ENCODE results near the gene SKIDA1. TPM values are rescaled to one million over a fixed set of nuclear protein-coding genes. Genes with fewer than 3 reads are reported as not detected.

SKIDA1 gene
- total RNA-seq, 6 donors from 2014 or later, result under 0.01 to 1.6 (median 0.86) TPM

DNA sequence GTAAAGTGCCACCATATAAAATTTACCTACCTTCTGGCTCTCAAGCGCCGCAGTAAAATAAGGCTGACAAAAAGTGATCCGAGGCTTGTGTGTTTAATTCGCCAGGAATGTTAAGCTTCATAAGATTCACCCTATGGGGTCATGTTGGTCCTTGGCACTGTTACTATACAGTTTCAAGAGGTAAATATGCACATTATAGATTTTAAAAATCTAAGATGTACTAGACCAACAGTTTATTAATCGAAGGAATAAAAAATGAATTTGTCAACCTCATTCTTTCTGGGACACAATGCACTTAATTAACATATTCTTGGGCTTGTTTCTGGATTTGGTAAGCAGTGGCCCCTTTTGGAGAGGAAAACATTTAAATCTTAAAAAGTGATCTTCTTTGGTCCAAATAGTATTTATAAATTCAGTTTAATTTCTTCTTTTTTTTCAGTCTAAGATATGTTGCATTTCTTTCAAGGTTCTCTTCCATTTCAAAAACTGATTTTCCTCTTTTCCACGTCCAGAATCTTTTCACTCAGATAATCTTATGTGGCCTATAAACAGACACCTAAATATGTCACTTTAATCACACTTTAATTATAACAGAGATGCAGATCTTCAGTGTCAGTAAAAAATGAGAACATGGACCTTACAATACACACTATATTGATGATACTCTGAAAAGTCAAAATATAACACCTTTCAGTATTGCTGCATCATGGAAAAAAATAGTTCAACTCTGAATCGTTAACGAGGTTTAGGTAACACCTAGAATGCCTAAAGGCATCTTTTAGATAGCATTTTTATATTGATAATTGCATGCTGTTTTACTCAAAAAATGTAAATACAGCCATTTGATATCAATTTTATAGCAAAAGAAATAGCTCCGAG, 3.8 kb upstream of the SKIDA1 start:
- no peak overlapping the region for H3K4me3 ChIP-seq

GRCh38 chr10:21528236-21529031, 3.0 kb upstream of the SKIDA1 start:
- 61% methylated on average over 8 of the region's 8 CpGs for WGBS, 2 donors
- no peaks in the 10 kb centered on the region for H3K36me3 ChIP-seq
- DNase-seq (no peak), ATAC-seq (ENCODE audit: low FRiP score in 2 of 2) (no peak)
- no peaks in the 10 kb centered on the region for H3K9me3 ChIP-seq
- peak overlapping the region; percentile 97 to 99 (median 98) for H3K27ac ChIP-seq
- H3K4me3 ChIP-seq, result peak overlapping the region in 3 of 4 donors; percentile 55 to 79 (median 71)
- H3K4me1 ChIP-seq, result peaks cover 7 to 15% (median 9%) of the 10 kb centered on the region in 4 donors
- TF ChIP-seq POLR2A (IDR thresholded peaks at IDR 0.05) (no peak), POLR2AphosphoS5 (IDR thresholded peaks at IDR 0.05) (no peak), EP300 (IDR thresholded peaks at IDR 0.05) (no peak), CTCF (IDR thresholded peaks at IDR 0.05) (no peak)
- no peaks in the 10 kb centered on the region for H3K27me3 ChIP-seq

More for the DNA sequence above, 3.8 kb upstream of the SKIDA1 start:
- Histone ChIP-seq H3K9me3 (no peaks in the 10 kb centered on the region), H3K4me1 (peaks cover 7 to 15% (median 9%) of the 10 kb centered on the region in 4 donors), H3K27me3 (no peaks in the 10 kb centered on the region), H3K27ac (peak overlapping the region in 3 of 4 donors; percentile 8 to 98 (median 12)), H3K36me3 (no peaks in the 10 kb centered on the region)
- ATAC-seq (ENCODE audit: low FRiP score in 2 of 2) (no peak), DNase-seq (no peak)
- 87 to 90% methylated on average over 9 of the region's 9 CpGs for WGBS, 2 donors
- no peak for TF ChIP-seq CTCF (IDR thresholded peaks at IDR 0.05)
- no peak for TF ChIP-seq POLR2A (IDR thresholded peaks at IDR 0.05)
- TF ChIP-seq POLR2AphosphoS5 (IDR thresholded peaks at IDR 0.05), result no peak
- TF ChIP-seq EP300 (IDR thresholded peaks at IDR 0.05), result no peak

GRCh38 chr10:21527598-21528235, 2.2 kb upstream of the SKIDA1 start:
- H3K4me1 ChIP-seq, result peaks cover 3 to 10% (median 6%) of the 10 kb centered on the region in 4 donors
- H3K27me3 ChIP-seq, result no peaks in the 10 kb centered on the region
- H3K9me3 ChIP-seq, result no peaks in the 10 kb centered on the region
- peak overlapping the region; percentile 97 to 99 (median 98) for H3K27ac ChIP-seq
- ATAC-seq (ENCODE audit: low FRiP score in 2 of 2) (no peak), DNase-seq (no peak)
- TF ChIP-seq POLR2A (IDR thresholded peaks at IDR 0.05) (no peak), CTCF (IDR thresholded peaks at IDR 0.05) (no peak), EP300 (IDR thresholded peaks at IDR 0.05) (no peak), POLR2AphosphoS5 (IDR thresholded peaks at IDR 0.05) (no peak)
- H3K4me3 ChIP-seq, result peak overlapping the region; percentile 38 to 79 (median 63)
- WGBS, 2 donors, result 14 to 22% methylated on average over 18 of the region's 18 CpGs
- H3K36me3 ChIP-seq, result no peaks in the 10 kb centered on the region

GRCh38 chr10:21526860-21527597, 1.5 kb upstream of the SKIDA1 start:
- Histone ChIP-seq H3K4me1 (peaks cover 0 to 8% (median 4%) of the 10 kb centered on the region in 4 donors), H3K9me3 (no peaks in the 10 kb centered on the region), H3K27ac (peak overlapping the region; percentile 97 to 99 (median 98)), H3K27me3 (no peaks in the 10 kb centered on the region), H3K36me3 (no peaks in the 10 kb centered on the region), H3K4me3 (peak overlapping the region; percentile 38 to 79 (median 63))
- TF ChIP-seq EP300 (IDR thresholded peaks at IDR 0.05) (no peak), POLR2A (IDR thresholded peaks at IDR 0.05) (peak in 1 of 4 donors; percentile 31), CTCF (IDR thresholded peaks at IDR 0.05) (peak in 1 of 6 experiments; percentile 1), POLR2AphosphoS5 (IDR thresholded peaks at IDR 0.05) (peak; percentile 10 to 48)
- ATAC-seq (ENCODE audit: low FRiP score in 2 of 2) (peak; percentile 52 to 85), DNase-seq (peak; percentile 66 to 94)
- WGBS, 2 donors, result 1 to 2% methylated on average over 28 to 33 of the region's 68 CpGs
